HEK293T (cell line): Measurements from ENCODE around the gene KCNMA1.

Source experiments
- FOXA1 ChIP-seq: fragments of 450-650 bp; IDR thresholded peaks from 2 replicates; pipeline ENCODE4 v1.6.1; 2016; ENCODE audit warnings: mild to moderate bottlenecking
- FOXK2 ChIP-seq: fragments of 450-650 bp; IDR thresholded peaks from 2 replicates; pipeline ENCODE4 v1.6.1; 2016; ENCODE audit warnings: mild to moderate bottlenecking
- FOXM1 ChIP-seq: fragments of 450-650 bp; IDR thresholded peaks from 2 replicates; pipeline ENCODE4 v1.6.1; 2017; ENCODE audit warnings: mild to moderate bottlenecking, borderline replicate concordance
- NFRKB ChIP-seq: fragments of 450-650 bp; IDR thresholded peaks from 2 replicates; pipeline ENCODE4 v1.6.1; 2016; ENCODE audit warnings: mild to moderate bottlenecking, moderate library complexity
- PKNOX1 ChIP-seq: fragments of 450-650 bp; IDR thresholded peaks from 2 replicates; pipeline ENCODE4 v1.6.1; 2016
- ZNF384 ChIP-seq: fragments of 450-650 bp; IDR thresholded peaks from 2 replicates; pipeline ENCODE4 v1.6.1; 2016

GRCh38 chr10:77123330-77123729 lies 514.3 kb downstream of the KCNMA1 start:
- TF ChIP-seq FOXK2 (no peak), FOXA1 (no peak), NFRKB (no peak), FOXM1 (no peak), ZNF384 (no peak), PKNOX1 (no peak)
